22Rv1 (cell line): ENCODE measurements around the gene MROH9.

Source experiments
- CTCF ChIP-seq: fragments of 450-650 bp; IDR thresholded peaks from 2 replicates; pipeline ENCODE4 v1.5.1; 2017; ENCODE audit warnings: mild to moderate bottlenecking
- ZFX ChIP-seq: fragments of 450-650 bp; IDR thresholded peaks from 2 replicates; pipeline ENCODE4 v1.6.1; 2017; ENCODE audit warnings: antibody characterized with exemption, borderline replicate concordance

DNA sequence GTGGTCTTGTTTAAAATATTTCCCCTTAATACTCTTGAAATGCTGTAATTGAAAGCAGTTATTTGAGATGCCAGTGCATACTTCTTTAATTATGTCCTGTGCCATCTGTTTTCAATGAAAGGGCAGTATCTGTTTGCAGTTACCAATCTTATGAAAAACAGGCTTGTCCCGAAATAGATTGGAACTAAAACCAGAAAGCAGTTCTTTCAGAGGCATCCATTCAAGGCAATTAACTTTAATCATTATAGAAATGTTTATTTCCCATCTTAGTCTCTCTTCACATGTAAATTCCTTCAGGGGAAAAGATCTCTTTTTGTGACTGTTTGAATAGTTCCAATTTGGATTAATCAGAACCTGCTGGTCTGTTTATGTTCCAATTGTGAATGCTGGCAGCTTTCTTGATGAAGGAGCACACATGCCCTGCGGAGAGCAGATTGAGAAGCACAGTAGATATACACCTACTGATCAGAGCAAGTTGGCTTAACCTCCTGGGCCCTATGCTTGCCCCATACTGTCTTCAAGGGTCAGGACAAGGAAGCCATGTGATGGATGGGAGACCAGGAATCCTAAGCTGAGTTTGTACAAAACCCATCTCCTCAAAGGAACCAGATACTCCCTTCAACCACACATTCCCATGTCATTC lies 41.6 kb upstream of the MROH9 start:
- TF ChIP-seq CTCF (no peak), ZFX (no peak)
